NCI-H2171 treated with DMSO at 0.1 percent for 48 hours (cell line): ENCODE results near the gene HTR3D.
"Not testable (repeated sequence)": the region's sequence is repeated elsewhere in the genome, so short reads cannot be mapped to it uniquely, and the experiment has no call there.

Source experiments
- DNase-seq: peaks from one replicate; lab custom pipeline; 2025; lab: John Stamatoyannopoulos, UW

Gene HTR3D, protein sequence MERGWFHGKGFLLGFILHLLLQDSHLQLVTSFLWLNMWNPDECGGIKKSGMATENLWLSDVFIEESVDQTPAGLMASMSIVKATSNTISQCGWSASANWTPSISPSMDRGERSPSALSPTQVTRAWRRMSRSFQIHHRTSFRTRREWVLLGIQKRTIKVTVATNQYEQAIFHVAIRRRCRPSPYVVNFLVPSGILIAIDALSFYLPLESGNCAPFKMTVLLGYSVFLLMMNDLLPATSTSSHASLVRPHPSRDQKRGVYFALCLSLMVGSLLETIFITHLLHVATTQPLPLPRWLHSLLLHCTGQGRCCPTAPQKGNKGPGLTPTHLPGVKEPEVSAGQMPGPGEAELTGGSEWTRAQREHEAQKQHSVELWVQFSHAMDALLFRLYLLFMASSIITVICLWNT

DNA sequence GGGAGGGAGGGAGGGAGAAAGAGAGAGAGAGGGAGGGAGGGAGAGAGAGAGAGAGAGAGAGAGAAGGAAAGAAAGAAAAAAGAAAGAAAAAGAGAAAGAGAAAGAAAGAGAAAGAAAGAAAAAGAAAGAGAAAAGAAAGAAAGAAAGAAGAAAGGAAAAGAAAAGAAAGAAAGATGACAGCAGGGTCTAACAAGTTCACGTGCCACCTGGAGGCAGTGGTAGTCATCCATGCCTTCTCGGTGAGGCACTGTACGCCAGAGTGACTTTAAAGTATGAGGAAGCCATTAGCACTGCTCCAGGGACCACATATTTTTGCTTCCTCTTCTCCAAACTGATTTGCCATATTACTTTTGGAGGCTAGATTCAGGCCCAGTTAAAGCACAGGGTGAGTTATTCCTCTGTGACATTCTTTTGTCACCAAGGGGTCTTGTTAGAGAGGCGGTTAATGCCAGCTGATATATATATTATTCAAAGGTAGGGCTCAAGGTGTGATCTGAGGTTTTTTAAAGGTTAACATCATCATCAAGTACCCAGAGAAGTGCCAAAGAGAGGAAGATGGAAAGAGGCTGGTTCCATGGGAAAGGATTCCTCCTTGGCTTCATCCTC, at the start of gene HTR3D:
TSS of gene HTR3D (plus strand) at position 556 of the 606 bp plus-strand sequence. CDS start at position 556, 0 bp downstream.
- no peak for DNase-seq

DNA sequence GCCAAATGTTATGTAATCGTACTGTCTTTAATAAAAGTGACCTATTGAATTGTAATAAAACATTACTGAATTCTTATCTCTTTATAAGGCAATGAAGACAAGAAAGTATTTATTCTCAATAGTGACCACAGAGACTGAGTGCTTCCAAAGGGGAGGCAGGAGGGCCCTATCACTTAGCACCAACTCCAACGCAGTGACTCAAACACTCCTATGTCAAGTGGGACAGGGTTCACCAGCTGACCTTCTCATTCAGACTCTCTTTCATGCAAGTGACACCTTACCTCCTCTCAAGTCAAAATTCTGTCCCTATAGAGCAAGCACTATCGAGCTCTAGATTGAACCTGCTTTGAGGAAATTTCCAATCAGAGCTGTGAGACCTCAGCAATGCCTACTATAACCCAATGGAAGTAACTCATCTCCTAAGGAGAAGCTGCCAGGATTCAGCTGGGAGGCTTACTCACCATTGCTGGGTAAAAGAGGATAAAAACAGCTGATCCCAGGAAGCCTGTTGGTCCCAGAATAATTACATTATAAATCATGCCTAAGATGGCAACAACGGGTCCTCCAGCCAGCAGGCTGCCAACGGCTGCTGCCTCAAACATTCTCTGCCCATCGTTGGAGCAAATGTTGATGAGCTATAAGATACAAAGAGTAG, 49.4 kb upstream of the HTR3D start:
- no peak for DNase-seq

DNA sequence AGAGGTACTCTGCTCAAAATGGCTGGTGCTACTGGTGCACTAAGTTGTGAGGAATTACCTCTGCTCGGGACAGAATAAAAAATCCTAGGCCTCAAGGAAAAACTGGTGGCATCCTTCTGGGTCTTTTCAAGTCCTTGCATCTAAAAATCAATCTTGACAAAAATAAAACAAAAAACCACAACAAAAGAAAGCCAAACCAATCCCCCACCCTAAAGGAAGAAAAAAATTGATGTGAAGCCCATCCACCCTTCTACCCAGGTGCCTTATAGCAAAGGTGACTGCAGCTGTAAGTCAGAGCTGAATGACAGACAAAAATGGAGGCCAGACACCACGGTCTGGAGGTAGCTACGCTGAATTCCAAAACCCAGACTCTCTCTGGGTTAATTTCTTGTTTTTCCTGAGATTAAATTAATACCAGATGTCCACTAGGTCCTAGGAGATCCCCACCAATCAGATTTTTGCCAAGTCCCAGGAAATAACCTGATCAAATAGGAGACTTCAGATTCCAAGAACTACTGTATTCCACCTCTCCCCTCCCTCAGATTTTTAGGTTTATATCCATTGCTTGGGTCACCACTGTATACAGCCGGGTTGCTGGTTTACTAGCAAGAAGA, 47.3 kb upstream of the HTR3D start:
- no peak for DNase-seq

DNA sequence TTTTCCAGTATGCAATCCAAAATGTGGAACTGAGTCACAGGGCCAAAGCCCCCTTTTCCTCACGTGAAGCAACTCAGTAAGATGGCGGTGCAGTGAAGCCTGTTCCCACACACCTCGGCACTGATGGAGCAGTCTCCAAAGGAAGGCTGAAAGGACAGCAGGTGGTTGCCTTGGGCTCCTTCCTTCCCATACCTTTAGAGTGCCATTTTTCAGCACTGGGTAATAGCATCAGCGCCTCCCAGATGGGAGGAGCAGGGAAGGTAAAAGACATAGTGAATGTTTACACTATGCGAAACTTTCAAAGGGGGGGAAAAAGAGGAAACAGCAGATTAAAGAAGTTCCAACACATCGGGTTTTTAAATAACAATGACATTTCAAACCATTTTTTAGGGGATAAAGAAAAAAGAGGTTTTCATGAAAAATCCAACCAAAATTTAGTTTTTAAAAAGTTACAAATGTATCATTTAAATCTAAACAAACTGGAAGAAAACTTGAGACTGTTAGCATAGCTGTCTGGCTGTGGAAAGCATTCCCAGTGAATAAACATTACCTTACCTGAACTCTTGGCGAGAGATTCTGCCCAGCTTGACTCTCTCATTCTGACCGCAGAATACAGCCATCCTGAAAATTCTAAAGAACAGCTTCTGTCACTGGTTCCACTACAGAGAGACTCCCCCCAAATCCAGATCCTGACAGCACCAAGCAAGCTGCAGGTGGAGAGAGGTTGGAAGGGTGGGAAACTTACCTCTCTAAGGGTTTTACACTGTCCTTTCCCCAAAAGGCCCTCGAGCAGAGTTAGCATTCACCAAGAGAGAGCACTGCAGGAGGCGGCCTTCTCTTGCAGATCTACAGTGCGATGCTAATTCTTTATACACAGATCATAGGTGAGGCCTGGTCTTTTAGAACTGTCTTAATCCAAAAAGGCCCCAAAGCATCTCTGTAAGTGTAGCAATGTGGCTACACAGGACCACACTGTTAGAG, 46.5 kb upstream of the HTR3D start:
- DNase-seq: no peak

DNA sequence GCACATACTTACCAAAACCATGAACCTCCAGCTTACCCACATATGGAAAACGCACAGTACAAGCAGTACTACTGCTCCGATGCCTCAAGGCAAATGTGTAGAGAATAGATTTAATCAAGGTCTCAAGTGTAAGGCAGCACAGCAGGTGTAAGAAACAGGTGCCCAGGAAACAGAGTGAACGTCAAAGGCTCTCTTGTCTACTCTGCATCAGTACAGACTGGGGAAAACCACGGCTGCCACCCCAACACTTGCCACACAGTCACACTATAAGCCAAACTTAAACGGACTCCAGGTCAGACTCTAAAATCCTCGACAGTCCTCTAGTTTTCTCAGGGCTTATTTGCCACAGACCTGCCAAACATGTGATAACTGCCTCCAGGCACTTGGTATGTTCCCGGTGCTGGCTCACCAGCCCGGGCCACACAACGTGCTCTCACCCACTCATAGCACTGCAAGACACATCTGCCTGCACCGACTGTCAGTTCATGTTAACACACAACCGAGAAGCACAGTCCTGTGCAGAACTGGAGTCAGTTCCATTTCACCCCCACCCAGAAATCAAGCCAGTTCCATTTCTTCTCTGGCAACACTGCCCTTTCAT, 44.4 kb upstream of the HTR3D start:
- DNase-seq: no peak

DNA sequence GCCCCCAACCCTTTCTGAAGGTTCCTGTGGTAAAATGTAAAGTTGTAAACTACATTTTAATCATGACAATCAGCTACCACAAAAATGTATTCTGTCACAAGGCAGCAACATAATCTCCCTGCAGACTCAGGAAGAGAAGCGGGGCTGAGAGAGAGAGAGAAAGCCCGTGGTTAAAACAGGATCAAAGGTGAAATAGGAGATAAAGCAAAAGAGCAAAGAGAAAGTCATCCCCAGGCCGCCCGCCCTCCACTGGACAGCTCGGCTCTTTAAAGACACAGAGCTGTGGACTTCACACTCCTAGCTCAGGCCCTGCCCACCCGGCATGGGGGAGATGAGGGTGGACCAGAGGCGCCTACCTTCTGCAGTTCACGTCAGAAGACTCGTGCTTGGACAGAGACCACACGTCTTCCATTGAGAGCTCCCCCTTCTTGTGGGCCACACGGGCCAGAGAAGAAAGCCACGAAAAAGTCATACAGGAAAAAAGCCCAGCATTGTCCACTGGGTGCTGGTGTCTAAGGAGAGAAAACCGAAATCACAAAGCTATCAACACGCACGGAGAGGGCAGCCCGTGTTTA, 43.2 kb upstream of the HTR3D start:
- DNase-seq: no peak

DNA sequence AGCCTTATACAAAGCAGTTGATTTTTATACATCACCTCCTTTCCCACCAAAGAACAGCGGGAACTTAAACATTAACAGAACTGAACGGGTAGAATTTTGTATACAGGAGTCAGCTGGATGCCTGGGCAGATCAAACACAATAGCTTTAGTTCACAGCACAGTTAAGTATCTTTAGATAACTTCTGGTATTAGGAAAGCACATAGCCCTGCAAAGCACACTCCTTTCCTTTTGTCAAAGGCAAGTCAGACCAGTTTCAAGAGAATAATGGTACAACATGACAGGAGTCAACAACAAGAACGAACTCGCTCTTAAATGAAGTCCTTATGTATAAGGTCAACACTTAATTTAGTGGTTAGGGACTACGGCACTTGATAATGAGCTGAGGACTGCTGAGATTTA, 40.1 kb upstream of the HTR3D start:
- no peak for DNase-seq

DNA sequence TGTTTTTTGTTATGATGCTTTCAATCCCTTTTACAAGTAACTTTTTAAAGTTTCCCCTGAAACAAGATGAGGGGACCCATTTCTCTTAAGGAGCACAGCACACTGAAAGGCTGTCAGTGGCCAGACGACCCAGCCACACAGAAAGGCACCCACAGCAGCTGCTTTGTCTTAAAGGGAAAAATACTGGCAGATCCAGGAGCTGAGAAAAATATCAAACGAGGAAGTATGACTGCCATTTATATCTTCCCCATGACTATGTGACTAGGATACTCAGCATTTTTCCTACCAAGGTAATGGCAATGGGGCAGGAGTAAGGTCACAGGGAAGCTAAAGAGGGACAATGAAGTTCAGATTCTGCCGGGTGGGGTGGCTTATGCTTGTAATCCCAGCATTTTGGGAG, 29.8 kb upstream of the HTR3D start:
- DNase-seq: no peak

DNA sequence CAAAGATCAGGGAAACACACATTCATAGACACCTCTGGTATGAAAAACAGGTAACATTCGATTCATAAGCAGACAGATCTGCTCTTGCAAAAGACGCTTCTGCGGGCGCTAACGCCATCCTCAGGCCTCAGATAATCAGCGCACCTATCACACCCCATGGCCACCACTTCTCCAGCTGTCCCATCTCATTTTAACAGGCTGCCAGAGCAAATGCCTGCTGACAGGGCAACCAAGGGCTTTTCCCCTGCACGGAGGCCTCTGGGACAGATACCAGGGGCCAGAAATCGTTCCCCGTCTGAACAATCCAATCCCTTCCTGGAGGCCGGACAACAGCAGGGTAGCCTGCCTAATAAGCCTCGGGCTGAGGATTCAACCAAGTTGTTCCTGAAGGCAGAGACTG, 29.1 kb upstream of the HTR3D start:
- DNase-seq: no peak

DNA sequence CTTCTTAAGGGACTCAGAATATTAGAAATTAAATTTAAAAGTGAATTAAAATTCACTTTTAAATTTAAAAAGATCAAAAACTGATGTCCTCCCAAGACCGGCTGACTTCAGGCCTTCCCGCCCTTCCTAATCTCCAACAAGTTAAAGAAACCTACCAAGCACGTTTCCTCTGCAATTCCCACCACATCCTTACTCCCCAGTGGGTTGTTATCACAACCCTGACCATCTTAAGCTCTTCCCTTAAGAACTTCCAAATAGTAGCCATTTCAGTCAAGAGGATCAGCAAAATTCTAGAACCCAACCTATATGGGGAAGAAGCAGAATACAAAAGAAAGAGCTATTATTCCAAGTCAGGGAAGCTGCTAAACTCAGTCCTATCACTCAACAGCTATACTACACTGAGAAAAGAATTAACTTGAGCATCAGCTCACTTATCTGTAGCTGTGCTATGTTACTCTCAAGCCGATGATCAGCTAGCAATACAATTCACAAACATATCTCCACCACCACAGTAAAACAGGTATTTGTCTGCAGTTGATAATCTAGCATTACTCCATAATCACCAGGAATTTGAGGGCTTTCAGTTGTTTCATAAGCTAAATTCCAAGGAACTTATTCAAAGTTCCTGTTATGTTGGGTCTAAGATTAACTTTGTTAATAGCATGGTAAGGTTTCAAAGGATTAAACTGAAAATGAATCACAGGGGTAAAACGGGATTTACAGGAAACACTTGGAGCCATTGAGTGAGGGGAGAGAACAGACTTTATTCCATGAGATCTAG, 28.2 kb upstream of the HTR3D start:
- DNase-seq: no peak

DNA sequence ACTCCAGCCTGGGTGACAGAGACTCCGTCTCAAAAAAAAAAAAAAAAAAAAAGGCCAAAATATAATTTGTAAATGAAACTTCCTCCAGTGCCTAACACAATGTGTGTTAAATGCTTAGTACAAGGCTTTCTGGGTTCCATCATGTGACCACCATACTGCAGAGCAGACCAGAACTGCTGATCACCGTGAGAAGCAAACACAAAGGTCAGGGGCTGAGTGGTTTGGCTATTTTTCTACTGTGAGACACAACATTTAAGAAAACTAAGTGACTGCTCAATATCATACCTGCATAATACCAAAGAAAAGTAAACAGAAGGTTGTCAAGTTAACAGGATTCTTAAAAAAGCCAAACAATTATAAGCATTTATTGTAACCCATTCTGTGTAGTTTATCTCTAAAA, 27.1 kb upstream of the HTR3D start:
- no peak for DNase-seq

DNA sequence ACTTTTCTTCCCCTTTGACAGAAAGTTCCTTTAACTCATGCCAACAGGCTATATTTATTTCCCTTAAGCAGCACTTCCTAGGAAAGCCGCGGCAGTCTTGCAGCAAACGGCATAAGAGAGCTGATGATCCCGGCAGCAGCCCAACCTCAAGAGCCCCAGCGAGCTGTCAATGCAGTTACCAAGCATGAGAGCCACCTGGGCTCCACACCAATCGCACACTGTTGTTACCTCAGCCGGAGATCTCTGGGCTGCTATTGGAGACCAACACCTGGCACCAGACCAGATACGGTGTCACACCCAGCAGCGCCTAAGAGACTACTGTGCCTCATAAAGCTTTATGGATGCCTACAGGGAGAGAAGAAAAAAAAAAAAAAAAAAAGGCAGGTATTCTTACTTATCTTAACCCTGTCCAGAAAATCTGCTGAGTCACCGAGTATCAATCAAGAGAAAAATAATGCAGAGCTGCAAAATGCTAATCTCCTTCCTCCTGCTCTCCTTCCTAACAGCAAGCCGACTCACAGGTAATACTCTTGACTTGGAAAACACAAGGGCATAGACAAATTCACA, 25.5 kb upstream of the HTR3D start:
- peak; percentile 99 for DNase-seq

DNA sequence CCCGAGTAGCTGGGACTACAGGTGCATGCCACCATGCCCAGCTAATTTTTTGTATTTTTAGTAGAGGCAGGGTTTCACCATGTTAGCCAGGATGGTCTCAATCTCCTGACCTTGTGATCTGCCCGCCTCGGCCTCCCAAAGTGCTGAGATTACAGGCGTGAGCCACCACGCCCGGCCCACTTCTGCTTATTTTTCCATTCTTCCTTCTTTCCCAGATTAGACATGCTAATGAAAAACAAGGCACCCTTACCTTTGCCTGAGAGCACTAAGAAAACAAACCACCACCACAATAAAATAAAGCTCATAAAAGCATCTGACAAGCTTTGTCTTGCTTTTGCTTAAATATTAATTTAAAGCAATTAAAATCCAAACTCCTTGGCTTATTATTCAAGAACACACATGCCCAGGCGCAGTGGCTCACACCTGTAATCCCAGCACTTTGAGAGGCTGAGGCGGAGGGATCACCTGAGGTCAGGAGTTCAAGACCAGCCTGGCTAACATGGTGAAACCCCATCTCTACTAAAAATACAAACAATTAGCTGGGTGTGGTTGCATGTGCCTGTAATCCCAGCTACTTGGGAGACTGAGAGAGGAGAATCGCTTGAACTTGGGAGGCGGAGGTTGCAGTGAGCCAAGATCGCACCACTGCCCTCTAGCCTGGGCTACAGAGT, 24.3 kb upstream of the HTR3D start:
- DNase-seq: not testable (repeated sequence)

DNA sequence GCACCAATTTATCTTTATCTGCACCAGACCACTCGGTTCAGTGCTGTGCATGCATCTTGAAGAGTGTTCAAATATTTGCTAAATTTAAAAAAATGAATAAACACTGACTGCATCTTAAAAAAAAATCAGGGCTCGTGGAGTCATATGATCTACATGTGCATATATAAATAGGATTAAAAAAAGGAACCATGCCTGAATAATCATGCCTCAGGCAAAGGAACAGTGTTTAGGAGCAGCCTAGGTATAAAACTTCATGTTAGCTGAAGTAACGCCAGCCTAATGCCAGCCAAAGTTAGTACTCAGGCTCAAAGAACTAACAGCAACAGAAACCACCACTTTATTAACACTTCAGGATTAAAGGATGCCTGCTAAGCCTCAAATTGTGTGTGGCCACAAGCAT, 23.4 kb upstream of the HTR3D start:
- no peak for DNase-seq

DNA sequence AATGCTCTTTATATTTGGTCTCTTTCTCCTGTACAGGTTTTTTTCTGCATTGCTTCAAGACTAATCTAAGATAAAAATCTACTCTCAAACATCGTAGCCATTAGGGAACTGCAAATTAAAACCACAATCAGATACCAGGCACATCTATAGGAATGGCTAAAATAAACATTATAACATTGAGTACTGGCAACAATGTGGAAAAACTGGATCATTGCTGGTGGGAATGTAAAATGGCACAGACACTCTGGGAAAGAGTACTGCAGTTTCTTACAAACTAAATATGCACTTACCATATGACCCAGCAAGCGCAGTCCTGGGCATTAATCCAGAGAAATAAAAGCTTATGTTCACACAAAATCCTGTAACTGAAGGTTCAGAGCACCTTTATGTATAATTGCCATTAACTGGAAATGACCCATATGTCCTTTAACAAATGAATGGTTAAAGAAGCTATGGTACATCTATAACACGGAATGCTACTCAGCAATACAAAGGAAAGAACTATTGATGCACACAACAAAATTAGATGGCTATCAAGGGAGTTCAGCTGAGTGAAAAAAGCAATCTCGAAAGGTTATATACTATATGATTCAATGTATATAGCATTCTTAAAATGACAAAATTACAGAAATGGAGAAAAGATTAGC, 20.2 kb upstream of the HTR3D start:
- no peak for DNase-seq

DNA sequence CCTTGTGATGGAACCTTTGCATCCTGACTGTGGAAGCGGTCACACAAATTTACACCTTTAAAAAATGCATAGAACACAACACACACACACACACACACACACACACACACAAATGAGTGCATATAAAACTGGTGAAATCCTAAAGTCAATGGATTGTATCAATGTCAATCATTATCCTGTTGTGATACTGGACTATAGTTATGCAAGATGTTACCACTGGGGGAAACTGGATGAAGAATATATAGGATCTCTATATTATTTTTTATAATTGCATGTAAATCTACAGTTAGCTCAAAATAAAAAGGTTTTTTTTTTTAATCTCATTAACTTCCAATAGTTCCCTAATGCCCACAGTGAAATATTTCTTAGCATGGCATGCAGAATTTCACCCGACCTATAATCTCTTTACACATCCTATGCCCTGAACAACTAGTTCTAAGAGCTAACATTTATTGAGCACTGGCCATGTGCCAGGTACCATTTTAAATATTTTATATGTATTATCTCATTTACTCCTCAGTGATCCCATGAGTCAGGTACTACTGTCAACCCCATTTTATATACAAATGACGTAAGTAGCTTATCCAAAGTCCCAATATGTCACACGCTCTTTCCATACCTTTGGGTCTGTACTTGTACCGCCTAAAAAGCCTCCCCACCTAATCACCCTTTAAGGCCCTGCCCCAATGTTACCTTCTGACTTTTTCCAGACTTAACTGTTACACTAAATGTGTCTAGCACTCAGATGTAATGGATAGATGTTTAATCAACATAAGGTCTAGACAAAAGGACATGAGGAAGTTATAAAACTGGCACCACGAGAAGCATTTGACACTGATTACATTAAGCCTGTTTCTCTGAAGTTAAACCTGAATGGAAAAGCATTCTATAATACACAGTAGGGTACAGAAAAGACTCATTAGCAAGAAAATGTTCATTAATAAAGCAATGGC, 19.3 kb upstream of the HTR3D start:
- DNase-seq: no peak

DNA sequence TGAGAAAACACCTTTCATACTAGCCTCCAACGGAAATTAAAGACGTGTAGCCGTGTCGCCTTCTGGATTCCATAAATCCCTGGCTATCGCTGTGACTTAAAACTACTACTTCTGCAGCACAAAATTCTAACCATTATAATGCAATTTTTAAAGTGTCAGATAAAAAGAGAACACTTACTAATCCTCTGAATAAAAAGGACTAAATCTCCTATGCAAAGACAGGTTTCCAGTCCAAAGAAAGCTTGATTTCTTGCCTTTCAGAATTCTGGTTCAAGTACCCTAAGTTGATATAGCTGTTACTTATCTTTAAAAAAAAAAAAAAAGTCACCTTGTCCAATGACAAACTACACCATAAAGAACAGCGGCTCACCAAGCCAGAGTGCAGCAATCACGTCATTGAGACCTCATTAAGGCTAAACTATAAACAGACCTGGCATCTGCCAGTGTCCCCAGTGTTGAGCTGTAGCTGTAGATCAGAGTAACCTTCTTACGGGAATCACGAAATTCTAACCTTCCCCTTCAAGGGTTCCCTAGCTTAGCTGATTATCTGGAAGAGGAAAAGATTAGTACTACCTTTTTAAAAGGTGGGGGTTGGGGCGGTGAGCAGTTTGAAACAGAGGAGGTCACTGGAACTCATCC, 16.0 kb upstream of the HTR3D start:
- peak; percentile 82 for DNase-seq
